GM23338 (cell line): Measurements from ENCODE around the gene IGF2R.

Experiments
- EZH2 ChIP-seq: fragments of 200-600 bp; sonication (generic); IDR thresholded peaks from one replicate; pipeline ENCODE4 v1.8.0; 2017; ENCODE audit warnings: antibody characterized with exemption, mild to moderate bottlenecking, low read depth; ENCODE audit not compliant: unreplicated experiment
- EZH2phosphoT487 ChIP-seq: fragments of 200-600 bp; sonication (generic); IDR thresholded peaks from one replicate; pipeline ENCODE4 v1.8.1; 2018; ENCODE audit warnings: antibody characterized with exemption; ENCODE audit not compliant: unreplicated experiment
- NANOG ChIP-seq: IDR thresholded peaks from 2 replicates; pipeline ENCODE4 v1.6.1; 2016; ENCODE audit warnings: antibody characterized with exemption, borderline replicate concordance
- POLR2AphosphoS5 ChIP-seq: IDR thresholded peaks from 2 replicates; pipeline ENCODE4 v1.6.1; 2016; ENCODE audit warnings: antibody characterized with exemption, low read depth
- TF ChIP-seq, protein P1 (sequence below), 2 experiments: fragments of 200-600 bp in 1 of 2; sonication (generic) in 1 of 2; conservative IDR thresholded peaks; 2 replicates each; pipeline versions ENCODE4 v1.5.1 to v1.6.1; 2016 to 2017; ENCODE audit warnings: antibody characterized with exemption in 2 of 2, low read depth in 2 of 2, mild to moderate bottlenecking in 2 of 2, moderate library complexity in 1 of 2
- TF ChIP-seq, protein P2 (sequence below): IDR thresholded peaks from one replicate; pipeline ENCODE4 v1.6.1; 2018; ENCODE audit warnings: antibody characterized with exemption; ENCODE audit not compliant: unreplicated experiment
- TF ChIP-seq, protein P3 (sequence below): IDR thresholded peaks from 2 replicates; pipeline ENCODE4 v1.6.1; 2016; ENCODE audit warnings: antibody characterized with exemption

DNA sequence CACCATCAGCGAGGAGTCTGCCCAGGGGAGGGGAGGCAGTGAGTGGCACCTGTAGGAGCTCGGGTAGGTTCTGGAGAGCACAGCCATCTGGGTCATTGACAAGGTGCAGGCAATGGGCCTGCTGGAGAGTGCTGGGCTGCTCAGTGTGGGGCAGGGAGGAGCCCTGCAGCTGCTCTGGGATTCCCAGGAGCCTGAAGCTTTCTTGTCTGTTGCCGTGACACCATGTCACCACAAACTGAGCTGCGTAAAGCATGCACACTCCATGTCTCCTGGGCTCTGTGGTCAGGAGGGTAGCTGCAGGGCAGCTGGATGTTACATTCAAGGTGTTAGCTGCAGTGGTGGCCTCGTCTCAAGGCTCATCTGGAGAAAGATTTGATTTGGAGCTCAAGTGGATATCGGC is 148.3 kb downstream of the IGF2R start:
- TF ChIP-seq, protein P1, sequence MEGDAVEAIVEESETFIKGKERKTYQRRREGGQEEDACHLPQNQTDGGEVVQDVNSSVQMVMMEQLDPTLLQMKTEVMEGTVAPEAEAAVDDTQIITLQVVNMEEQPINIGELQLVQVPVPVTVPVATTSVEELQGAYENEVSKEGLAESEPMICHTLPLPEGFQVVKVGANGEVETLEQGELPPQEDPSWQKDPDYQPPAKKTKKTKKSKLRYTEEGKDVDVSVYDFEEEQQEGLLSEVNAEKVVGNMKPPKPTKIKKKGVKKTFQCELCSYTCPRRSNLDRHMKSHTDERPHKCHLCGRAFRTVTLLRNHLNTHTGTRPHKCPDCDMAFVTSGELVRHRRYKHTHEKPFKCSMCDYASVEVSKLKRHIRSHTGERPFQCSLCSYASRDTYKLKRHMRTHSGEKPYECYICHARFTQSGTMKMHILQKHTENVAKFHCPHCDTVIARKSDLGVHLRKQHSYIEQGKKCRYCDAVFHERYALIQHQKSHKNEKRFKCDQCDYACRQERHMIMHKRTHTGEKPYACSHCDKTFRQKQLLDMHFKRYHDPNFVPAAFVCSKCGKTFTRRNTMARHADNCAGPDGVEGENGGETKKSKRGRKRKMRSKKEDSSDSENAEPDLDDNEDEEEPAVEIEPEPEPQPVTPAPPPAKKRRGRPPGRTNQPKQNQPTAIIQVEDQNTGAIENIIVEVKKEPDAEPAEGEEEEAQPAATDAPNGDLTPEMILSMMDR (conservative IDR thresholded peaks at IDR 0.05; ENCODE audit: low read depth in 2 of 2): no peak
- TF ChIP-seq, protein P2, sequence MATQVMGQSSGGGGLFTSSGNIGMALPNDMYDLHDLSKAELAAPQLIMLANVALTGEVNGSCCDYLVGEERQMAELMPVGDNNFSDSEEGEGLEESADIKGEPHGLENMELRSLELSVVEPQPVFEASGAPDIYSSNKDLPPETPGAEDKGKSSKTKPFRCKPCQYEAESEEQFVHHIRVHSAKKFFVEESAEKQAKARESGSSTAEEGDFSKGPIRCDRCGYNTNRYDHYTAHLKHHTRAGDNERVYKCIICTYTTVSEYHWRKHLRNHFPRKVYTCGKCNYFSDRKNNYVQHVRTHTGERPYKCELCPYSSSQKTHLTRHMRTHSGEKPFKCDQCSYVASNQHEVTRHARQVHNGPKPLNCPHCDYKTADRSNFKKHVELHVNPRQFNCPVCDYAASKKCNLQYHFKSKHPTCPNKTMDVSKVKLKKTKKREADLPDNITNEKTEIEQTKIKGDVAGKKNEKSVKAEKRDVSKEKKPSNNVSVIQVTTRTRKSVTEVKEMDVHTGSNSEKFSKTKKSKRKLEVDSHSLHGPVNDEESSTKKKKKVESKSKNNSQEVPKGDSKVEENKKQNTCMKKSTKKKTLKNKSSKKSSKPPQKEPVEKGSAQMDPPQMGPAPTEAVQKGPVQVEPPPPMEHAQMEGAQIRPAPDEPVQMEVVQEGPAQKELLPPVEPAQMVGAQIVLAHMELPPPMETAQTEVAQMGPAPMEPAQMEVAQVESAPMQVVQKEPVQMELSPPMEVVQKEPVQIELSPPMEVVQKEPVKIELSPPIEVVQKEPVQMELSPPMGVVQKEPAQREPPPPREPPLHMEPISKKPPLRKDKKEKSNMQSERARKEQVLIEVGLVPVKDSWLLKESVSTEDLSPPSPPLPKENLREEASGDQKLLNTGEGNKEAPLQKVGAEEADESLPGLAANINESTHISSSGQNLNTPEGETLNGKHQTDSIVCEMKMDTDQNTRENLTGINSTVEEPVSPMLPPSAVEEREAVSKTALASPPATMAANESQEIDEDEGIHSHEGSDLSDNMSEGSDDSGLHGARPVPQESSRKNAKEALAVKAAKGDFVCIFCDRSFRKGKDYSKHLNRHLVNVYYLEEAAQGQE: no peak
- TF ChIP-seq, protein P3, sequence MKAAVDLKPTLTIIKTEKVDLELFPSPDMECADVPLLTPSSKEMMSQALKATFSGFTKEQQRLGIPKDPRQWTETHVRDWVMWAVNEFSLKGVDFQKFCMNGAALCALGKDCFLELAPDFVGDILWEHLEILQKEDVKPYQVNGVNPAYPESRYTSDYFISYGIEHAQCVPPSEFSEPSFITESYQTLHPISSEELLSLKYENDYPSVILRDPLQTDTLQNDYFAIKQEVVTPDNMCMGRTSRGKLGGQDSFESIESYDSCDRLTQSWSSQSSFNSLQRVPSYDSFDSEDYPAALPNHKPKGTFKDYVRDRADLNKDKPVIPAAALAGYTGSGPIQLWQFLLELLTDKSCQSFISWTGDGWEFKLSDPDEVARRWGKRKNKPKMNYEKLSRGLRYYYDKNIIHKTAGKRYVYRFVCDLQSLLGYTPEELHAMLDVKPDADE: no peak
- TF ChIP-seq EZH2: no peak
- TF ChIP-seq POLR2AphosphoS5: no peak
- TF ChIP-seq NANOG: no peak
- no peak for TF ChIP-seq EZH2phosphoT487
